K562 (cell line): ENCODE data around the gene SAFB. TPM values are rescaled to one million over a fixed set of nuclear protein-coding genes. Genes with fewer than 3 reads are reported as not detected.

Experiments
- HNRNPH1 ChIP-seq: fragments of 200-400 bp; formaldehyde crosslinking; optimal IDR thresholded peaks from 2 replicates; pipeline ENCODE3; 2017; ENCODE audit warnings: low read depth, mild to moderate bottlenecking, low read length, moderate library complexity
- MITF ChIP-seq: IDR thresholded peaks from 2 replicates; pipeline ENCODE4 v1.6.1; 2014; ENCODE audit warnings: antibody characterized with exemption
- TBL1XR1 ChIP-seq, 2 experiments: IDR thresholded peaks; 2 replicates each; pipeline ENCODE4 v1.6.1; 2012; ENCODE audit warnings: improper control_type of control experiment in 2 of 2, low read length in 2 of 2, mild to moderate bottlenecking in 1 of 2
- ZBTB26 ChIP-seq: fragments of 450-650 bp; formaldehyde crosslinking; IDR thresholded peaks from 2 replicates; pipeline ENCODE4 v1.4.0; 2022; ENCODE audit warnings: missing genetic modification characterization
- polyA plus RNA-seq, 8 experiments: library from polyadenylated mRNA; depleted of rRNA in 4 of 8; stranded (reverse) in 5 of 8; unstranded in 3 of 8; fragments of >200 nt; fragmentation: Nextera tagmentation in 2 of 8; fragmentation: Illumina TruSeq in 1 of 8; extraction: Ambion mirVana in 2 of 8; extraction: Trizol in 1 of 8; gene quantifications; 2 replicates each; pipeline versions ENCODE4 v1.2.1 to v1.2.3, GENCODE V29; 2011 to 2014; ENCODE audit warnings: inconsistent platforms in 1 of 8, missing spikeins in 1 of 8
- total RNA-seq, 7 experiments: library from RNA; depleted of rRNA in 6 of 7; stranded (reverse); fragments of >200 nt in 6 of 7; fragmentation: Illumina TruSeq in 2 of 7; extraction: Trizol in 2 of 7; gene quantifications; 2 replicates each; pipeline versions ENCODE4 v1.2.1 to v1.2.3, GENCODE V29; 2011 to 2021; ENCODE audit warnings: low replicate concordance in 1 of 7
- TF ChIP-seq, protein P1 (sequence below): IDR thresholded peaks from 2 replicates; pipeline ENCODE4 v1.6.1; 2011; ENCODE audit warnings: borderline replicate concordance, low read depth, mild to moderate bottlenecking, moderate library complexity, low read length; ENCODE audit not compliant: insufficient read depth, poor library complexity, severe bottlenecking

The SAFB gene
- total and polyA plus RNA-seq, 9 of the 15 experiments (the other 6 are each of a cell fraction or from before 2014, with no cell fraction given) = 1.1 to 151 (median 83.1) TPM

GRCh38 chr19:5666921-5667610 is 44.2 kb downstream of the SAFB start (continued):
- TF ChIP-seq ZBTB26 (CRISPR knock-in tag) = no peak
- no peak for TF ChIP-seq MITF
- TF ChIP-seq TBL1XR1 (IDR thresholded peaks at IDR 0.05; ENCODE audit: low read length in 2 of 2) = no peak
- TF ChIP-seq, protein P1, sequence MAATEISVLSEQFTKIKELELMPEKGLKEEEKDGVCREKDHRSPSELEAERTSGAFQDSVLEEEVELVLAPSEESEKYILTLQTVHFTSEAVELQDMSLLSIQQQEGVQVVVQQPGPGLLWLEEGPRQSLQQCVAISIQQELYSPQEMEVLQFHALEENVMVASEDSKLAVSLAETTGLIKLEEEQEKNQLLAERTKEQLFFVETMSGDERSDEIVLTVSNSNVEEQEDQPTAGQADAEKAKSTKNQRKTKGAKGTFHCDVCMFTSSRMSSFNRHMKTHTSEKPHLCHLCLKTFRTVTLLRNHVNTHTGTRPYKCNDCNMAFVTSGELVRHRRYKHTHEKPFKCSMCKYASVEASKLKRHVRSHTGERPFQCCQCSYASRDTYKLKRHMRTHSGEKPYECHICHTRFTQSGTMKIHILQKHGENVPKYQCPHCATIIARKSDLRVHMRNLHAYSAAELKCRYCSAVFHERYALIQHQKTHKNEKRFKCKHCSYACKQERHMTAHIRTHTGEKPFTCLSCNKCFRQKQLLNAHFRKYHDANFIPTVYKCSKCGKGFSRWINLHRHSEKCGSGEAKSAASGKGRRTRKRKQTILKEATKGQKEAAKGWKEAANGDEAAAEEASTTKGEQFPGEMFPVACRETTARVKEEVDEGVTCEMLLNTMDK = no peak
- TF ChIP-seq HNRNPH1 = no peak
